PFSK-1 (cell line): Measurements from ENCODE around the gene FFAR4.

Experiments used
- FOXP2 ChIP-seq: optimal IDR thresholded peaks from 2 replicates; pipeline ENCODE3; 2011; ENCODE audit warnings: borderline replicate concordance, control low read depth, inconsistent platforms; ENCODE audit not compliant: insufficient read depth; ENCODE audit errors: extremely low read length, extremely low read depth
- POLR2AphosphoS5 ChIP-seq: IDR thresholded peaks from 2 replicates; pipeline ENCODE4 v1.6.1; 2012; ENCODE audit warnings: low read depth, mild to moderate bottlenecking, control low read depth, low read length, moderate library complexity
- REST ChIP-seq, 2 experiments: IDR thresholded peaks; 2 replicates each; pipeline versions ENCODE4 v1.6.1 to v1.8.0; 2011 to 2012; ENCODE audit warnings: low read depth in 2 of 2, low read length in 2 of 2, control low read depth in 1 of 2, inconsistent platforms in 1 of 2, mild to moderate bottlenecking in 1 of 2, moderate library complexity in 1 of 2; ENCODE audit not compliant: insufficient read depth in 1 of 2
- SIN3A ChIP-seq: IDR thresholded peaks from 2 replicates; pipeline ENCODE4 v1.6.1; 2012; ENCODE audit warnings: mild to moderate bottlenecking, low read length, moderate library complexity, borderline replicate concordance; ENCODE audit not compliant: insufficient read depth
- TAF1 ChIP-seq: IDR thresholded peaks from 2 replicates; pipeline ENCODE4 v1.6.1; 2012; ENCODE audit warnings: low read length, control low read depth, borderline replicate concordance; ENCODE audit not compliant: insufficient read depth

FFAR4 gene

GRCh38 chr10:93600446-93601145, 34.1 kb downstream of the FFAR4 start:
- TF ChIP-seq REST (IDR thresholded peaks at IDR 0.05; ENCODE audit: insufficient read depth in 1 of 2, low read depth in 2 of 2, low read length in 2 of 2) (no peak), TAF1 (no peak), POLR2AphosphoS5 (no peak), SIN3A (no peak), FOXP2 (no peak)

- no peak for TF ChIP-seq TAF1
- TF ChIP-seq REST (IDR thresholded peaks at IDR 0.05; ENCODE audit: insufficient read depth in 1 of 2, low read depth in 2 of 2, low read length in 2 of 2): no peak
- no peak for TF ChIP-seq FOXP2
- no peak for TF ChIP-seq SIN3A
- no peak for TF ChIP-seq POLR2AphosphoS5
These were observed 34.8 kb downstream of the FFAR4 start, which contains the start of gene RBP4 for GRCh38 chr10:93601146-93601773. Gene RBP4, minus strand, starts transcription at chr10:93601235. Its CDS starts 207 bp downstream, at chr10:93601028.

GRCh38 chr10:93601774-93602162, 35.3 kb downstream of the FFAR4 start:
- no peak for TF ChIP-seq SIN3A
- no peak for TF ChIP-seq POLR2AphosphoS5

GRCh38 chr10:93603023-93603422, 36.6 kb downstream of the FFAR4 start:
- TF ChIP-seq SIN3A (no peak), FOXP2 (no peak), REST (IDR thresholded peaks at IDR 0.05; ENCODE audit: insufficient read depth in 1 of 2, low read depth in 2 of 2, low read length in 2 of 2) (no peak), TAF1 (no peak), POLR2AphosphoS5 (no peak)

- TF ChIP-seq REST (IDR thresholded peaks at IDR 0.05; ENCODE audit: insufficient read depth in 1 of 2, low read depth in 2 of 2, low read length in 2 of 2) (no peak), SIN3A (no peak), FOXP2 (no peak), POLR2AphosphoS5 (no peak), TAF1 (no peak)
These were observed 37.7 kb downstream of the FFAR4 start for GRCh38 chr10:93604146-93604545.
